NCI-H1092 (cell line): Measurements from ENCODE around the gene CDC42BPB.

Experiments
- DNase-seq: peaks from one replicate; lab custom pipeline; 2025; lab: John Stamatoyannopoulos, UW

The CDC42BPB gene

GRCh38 chr14:102914474-102915291, 142.7 kb downstream of the CDC42BPB start:
- no peak for DNase-seq

DNA sequence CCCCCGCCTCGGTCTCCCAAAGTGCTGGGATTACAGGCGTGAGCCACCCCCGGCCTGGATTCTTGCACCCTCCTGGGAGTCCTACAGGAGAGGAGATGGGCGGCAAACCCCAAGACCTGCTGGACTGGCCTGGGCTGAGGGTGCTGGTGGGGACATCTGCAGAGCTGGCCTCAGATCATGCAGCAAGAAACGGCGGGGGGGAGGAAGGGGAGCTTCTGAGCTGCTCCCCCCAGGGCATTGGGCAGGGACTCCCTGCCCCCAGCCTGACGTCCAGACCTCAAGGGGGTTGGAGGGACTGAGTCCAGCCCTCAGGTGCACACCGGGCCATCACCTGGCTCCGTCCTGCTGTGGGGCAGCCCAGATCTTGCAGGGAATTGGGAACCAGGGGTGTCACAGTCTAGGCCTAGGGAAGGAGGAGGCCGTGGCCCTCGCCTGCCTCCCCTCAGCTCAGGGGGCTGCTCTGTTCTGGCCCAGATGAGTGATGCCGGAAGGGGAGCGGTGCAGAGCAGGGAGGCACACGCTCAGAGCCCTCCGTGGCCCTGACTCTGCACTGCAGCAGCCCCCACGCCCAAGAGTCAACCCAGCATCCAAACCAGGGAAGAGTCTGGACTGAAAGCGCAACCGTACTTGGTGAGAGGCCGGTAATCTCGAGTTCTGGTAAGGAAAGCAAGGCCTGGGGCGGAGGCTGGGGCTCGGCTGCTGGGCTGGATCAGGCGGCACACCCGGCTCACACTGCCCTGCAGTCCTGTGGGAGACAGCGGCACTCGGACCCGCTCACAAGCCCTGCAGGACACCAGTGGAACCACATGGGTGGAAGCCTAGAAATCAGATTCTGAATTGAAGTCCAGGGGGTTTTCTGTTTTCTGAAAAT, 143.8 kb downstream of the CDC42BPB start:
- no peak for DNase-seq

DNA sequence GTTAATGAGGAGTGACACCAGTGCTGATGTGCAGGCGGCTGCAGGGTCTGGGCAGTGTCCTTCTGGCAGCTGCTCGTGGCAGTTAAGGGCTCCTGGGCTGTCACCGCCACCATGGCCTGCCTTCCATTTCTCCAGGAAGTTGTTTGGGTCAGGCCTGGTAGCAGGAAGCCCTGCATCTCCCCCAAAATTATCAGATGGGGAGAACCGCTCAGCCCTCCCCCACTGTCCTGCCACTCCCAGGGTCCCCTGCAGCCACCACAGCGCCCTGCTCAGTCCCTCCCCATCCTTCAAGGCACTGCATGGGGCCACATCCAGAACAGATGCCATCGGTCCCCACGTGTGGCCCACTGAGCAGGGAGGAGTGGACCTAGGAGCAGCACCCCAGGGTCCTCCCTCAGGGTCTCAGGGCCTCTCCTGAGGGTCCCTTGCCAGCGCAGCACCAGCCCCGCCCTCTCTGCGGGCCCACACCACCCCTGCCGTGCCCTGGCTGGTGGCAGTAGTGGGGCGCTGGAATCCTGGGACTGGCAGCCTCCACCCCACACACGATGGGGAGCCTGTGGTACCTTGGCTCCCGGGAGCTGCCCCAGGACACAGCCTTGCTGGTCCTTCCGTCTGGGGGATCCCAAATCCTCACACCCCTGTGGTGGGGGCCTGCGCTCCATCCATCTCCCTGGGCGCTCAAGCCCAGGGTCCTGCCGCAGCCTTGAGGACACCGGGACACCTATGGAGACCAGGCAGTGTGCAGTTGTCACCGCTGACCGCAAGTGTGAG, 145.2 kb downstream of the CDC42BPB start:
- DNase-seq, result no peak

DNA sequence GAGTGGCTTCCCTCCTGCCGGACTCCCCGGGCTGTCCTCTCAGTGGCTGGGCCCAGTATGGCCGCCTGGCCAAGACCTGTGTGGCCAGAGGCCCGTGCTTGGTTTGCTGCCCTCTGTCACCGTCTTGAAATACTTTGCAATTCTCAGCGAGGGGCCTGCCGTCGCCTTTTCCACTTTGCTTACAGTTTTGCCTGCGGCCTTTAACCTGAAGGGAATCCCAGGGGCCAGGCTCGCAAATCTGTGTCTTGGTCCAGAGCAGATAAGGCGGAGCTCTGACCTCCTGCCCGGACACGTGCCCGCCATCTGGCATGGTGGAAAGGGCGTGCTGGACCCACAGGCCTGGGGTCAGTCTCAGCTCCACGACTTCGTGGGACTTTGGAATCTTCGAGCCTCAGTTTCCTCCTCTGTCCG, 145.8 kb downstream of the CDC42BPB start:
- DNase-seq, result no peak

- DNase-seq, result no peak
These were observed 146.9 kb downstream of the CDC42BPB start for GRCh38 chr14:102910442-102910841.

DNA sequence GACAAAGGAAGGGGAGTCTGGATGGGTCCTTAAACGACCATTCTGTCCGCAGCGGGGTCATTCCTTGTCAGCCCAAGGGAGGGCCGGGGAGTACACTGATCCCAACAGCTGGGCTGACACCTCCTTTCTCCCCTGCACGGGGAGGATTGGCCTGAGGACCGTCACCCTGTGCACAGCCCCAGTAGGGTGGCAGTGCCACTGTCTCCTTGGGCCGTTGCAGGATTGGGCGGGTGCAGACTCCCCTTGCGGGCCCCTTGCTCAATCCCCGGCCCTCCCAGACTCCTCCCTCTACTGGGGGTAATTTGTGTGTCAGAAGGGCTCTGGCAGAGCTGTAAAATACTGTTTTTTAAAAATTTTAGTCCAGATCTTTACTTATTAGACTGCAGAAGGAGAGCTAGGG, 147.4 kb downstream of the CDC42BPB start:
- DNase-seq, result no peak

DNA sequence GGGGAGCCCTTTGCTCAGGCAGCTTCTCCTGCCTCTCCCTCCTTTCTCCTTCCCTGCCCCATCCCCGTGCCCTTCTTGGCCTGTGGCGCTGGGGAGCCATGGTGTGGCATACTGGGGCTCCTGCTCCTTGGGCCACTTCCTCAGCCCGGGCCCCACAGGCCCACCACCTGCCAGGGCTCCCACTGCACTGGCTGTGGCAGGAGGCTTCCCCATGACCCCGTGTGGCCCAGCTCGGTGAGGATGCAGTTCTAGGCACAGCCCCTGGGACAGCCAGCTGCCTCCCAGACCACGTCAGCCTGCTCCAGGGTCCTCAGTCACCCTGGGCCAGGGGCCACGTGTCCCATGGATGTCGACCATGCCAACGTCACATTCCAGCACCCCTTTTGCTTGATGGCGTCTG, 147.9 kb downstream of the CDC42BPB start:
- no peak for DNase-seq

DNA sequence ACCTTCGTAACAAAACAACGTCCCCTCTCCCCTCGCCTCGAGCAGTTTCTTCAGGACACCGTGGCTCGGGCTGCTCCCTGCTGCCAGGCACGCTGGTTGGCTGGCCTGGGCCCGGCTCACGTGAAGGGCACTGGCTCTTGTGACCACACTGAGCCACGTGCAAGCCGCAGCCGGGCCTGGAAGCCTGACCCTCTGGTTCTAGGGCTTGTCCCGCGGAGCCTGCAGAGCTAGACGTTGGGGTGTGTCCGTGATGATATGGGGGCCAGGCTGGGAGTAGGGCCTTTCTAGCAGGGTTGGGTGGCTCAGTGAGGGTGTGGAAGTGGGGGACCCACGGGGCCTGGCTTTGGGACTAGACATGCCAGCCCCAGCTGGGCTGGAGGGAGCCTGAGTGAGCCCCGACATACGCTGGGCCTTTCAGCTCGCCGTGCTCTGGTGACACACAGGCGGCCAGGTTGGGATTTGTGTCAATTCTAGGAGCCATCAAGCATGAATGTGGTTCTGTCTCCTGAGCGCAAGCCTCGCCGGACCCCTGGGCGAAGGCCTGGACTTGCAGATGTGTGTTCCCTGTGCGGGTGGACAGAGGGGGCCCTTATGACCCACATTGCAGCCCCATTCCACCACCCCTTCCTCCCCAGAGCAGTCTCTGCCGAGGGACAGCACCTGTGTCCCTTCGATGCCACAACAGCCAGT, 148.4 kb downstream of the CDC42BPB start:
- DNase-seq, result no peak

GRCh38 chr14:102907980-102908730, 149.2 kb downstream of the CDC42BPB start:
- DNase-seq, result no peak

DNA sequence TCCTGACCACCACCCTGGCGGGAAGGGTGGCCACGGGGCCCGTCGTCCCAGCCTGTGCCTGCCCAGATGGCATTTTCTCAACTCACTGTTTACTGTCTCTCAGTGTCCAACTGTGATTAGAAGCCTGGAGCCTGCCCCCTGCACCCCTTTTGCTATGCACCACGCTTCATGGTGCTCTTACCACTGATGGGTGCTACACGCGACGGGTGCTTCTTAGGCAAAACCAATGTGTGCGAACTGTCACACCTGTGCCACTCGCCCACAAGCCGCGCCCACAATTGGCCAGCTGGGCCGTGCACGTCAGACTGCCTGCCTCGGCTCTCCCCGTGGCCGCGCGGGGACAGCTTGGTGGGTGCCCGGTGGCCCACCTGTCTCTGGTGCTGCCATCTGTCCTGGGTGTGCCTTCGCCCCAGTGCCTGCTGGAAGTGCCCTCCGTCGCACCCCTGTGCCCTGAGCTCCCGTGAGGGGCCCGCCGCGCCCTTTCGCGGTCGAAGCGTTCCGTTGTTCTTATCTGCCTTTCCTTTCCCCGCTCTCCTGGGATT, 150.0 kb downstream of the CDC42BPB start:
- DNase-seq, result no peak

DNA sequence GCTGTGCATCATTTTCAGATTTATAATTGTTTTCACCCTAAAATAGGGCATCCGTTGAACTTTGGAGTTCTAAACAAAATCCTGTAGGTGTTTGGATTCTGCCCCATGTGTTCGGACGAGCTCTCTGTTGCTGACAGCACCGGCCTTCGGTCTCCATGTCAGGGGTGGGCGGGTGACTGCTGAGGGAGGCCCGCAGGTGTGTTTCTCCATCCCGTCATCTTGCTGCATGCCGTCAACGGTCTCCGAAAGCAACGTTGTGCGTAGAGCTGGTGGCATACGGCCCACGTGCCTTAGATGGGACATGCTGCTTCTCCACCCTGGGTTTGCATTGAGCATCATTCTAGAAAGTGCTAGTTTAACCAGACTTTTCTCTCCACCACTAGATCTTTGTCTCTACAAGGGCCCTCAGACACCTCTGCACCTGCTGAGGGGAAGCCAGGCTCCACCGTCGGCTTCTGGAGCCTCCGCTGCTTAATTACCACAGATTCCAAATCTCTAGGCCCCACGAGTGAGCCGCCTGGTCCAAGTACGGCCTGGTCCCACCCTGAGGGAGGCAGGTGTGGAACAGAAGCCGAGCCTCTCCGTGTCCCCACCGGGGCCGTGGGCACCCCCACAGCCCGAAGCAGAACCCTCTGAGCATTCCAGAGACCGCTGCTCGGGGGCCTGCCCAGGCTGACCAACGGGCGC, 150.6 kb downstream of the CDC42BPB start:
- DNase-seq, result no peak

DNA sequence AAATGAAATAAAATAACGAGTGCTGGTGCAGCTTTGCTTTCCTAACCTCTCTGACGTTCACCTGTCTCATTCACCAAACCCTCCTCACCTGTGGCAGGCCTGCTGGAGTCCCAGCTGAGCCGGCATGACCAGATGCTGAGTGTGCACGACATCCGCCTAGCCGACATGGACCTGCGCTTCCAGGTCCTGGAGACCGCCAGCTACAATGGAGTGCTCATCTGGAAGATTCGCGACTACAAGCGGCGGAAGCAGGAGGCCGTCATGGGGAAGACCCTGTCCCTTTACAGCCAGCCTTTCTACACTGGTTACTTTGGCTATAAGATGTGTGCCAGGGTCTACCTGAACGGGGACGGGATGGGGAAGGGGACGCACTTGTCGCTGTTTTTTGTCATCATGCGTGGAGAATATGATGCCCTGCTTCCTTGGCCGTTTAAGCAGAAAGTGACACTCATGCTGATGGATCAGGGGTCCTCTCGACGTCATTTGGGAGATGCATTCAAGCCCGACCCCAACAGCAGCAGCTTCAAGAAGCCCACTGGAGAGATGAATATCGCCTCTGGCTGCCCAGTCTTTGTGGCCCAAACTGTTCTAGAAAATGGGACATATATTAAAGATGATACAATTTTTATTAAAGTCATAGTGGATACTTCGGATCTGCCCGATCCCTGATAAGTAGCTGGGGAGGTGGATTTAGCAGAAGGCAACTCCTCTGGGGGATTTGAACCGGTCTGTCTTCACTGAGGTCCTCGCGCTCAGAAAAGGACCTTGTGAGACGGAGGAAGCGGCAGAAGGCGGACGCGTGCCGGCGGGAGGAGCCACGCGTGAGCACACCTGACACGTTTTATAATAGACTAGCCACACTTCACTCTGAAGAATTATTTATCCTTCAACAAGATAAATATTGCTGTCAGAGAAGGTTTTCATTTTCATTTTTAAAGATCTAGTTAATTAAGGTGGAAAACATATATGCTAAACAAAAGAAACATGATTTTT, 151.9 kb downstream of the CDC42BPB start:
- DNase-seq, result no peak

GRCh38 chr14:102903889-102904512, 153.3 kb downstream of the CDC42BPB start:
- DNase-seq, result no peak

DNA sequence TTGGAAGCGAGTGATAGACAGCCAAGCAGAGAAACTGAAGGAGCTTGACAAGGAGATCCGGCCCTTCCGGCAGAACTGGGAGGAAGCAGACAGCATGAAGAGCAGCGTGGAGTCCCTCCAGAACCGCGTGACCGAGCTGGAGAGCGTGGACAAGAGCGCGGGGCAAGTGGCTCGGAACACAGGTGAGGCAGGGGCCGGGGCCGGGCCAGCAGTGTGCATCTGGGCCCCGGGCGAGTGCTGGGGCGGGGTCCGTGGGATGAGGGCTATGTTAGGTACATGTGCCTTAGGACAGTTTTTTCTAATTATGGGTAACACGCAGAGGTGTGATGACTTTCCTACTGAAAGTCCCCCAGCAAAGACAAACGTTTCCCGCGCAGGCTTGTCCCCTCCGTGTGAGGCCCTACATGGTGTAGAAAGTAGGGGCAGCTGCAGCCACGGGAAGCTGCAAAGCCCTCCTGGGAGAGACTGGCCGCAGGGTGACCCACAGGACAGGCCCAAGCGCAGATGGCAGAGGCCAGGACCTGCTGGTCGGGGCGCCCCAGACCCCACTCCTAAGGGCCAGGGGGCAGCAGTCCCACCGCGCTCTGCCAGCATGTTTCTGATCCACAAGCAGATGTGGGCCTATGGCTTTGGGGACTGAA, 154.0 kb downstream of the CDC42BPB start:
- DNase-seq, result no peak

DNA sequence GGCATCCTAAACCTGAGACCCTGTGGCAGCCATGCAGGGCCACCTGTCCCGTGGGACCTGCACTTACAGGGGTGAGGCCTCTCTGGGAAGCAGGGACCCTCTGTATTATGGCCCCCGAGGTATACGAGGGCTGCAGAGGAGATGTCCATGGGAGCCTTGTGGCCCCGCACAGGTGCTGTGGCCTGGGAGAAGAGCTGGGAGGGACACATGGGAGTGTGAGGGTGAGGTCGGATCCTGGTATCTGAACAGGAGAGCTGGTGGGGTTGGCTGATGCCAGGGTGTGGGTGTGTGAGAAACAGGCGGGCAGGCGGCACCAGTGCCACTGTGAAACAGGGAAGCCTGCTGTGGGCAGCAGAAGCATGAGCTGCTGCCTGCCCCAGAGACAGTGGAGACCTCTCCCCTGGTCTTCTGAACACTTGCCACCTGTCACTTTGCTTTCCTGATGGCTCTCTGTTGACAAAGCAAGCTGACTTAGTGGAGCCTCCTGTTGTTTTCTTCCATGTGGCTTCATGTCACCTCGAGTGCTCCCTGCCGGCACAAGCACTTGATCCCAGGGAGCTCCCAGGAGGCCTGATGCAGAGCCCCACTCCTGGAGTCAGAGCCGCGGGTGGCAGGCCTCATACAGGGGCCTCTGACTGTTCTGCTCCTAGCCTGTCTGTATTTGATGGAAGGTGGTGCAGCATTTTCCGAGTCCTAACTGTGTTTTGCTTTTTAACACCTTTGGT, 154.7 kb downstream of the CDC42BPB start:
- DNase-seq, result no peak

DNA sequence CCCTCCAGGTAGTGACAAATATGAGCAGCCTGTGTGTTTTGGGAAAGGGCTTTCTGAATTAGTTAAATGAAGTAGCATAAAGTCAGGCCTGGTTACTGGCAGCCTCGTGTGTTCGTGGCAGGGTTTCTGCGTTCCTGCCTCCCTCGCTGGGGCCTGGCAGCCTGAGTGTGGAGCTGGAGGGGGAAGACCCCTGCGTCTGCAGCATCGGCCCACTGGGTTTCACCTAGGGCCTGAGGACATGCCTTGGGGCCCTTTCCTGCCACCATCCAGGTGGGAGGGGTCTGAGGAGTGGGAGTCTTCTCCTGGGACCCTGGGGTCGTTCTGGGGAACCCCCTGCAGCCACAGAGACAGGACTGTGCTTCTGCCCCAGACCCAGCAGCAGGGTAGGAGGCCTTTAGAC, 155.3 kb downstream of the CDC42BPB start:
- no peak for DNase-seq

DNA sequence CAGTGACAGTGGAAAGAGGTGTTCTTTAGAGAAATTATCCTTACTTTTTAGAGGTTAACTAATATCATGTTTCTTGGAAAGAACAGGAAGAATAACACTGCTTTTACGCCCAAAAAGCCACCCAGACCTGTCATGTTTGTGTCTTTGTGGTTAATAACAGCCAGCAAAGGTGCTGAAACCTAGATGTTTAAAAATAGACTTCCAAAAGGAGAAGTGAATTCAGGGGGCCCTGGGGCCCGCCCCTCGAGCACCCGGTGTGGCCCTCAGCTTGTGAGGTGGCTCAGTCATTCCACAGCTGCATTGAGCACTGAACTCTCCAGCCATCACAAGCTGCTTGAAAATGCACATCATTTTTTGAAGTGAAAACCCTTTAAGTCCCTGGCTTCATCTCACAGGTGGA, 155.7 kb downstream of the CDC42BPB start:
- DNase-seq, result no peak
